ENCODE results near the gene GOLGA8F. TPM values are rescaled to one million over a fixed set of nuclear protein-coding genes. Genes with fewer than 3 reads are reported as not detected.
"Not testable (repeated sequence)": the region's sequence is repeated elsewhere in the genome, so short reads cannot be mapped to it uniquely, and the experiment has no call there.

Gene GOLGA8F
- total RNA-seq, result not detected in 2 replicates
- long read RNA-seq, result 0 reads

DNA sequence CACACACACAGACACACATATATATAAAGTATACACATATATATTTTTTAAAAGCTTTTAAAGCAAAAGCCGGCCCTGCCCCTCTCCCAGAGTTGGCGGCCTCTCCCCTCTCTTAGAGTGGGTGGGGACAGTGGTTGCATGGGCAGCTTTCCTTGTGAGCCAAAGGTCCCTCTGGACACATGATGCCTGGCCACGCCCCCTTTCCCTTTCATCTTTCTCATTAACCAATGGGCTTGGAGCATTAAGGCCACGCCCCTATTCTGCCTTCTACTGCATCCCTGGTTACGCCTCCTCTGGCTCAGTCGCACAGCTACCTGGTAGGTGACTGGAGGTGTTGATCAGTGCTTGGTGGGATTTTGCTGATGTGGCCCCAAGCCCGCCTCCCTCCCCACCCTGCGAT, at the start of gene GOLGA8F:
Gene GOLGA8F (plus strand): TSS at position 301 of the 400 bp plus-strand sequence. CDS start 98 bp downstream, at position 399.
- H3K36me3 Mint-ChIP-seq (ENCODE audit: low read depth); DNase-seq (ENCODE audit: low read depth, low spot score); H3K27ac Mint-ChIP-seq (ENCODE audit: unreplicated experiment); H3K9me3 Mint-ChIP-seq; H3K4me3 Mint-ChIP-seq; H3K4me1 Mint-ChIP-seq; H3K27me3 Mint-ChIP-seq (ENCODE audit: low read depth): not testable (repeated sequence)

GRCh38 chr15:28357984-28358383, 20.5 kb upstream of the GOLGA8F start, which contains the start of gene GOLGA6L24:
Gene GOLGA6L24, minus strand, starts transcription at chr15:28358084. Its CDS starts 61 bp downstream, at chr15:28358023.
- H3K36me3 Mint-ChIP-seq (ENCODE audit: low read depth); DNase-seq (ENCODE audit: low read depth, low spot score); H3K9me3 Mint-ChIP-seq; H3K27ac Mint-ChIP-seq (ENCODE audit: unreplicated experiment); H3K27me3 Mint-ChIP-seq (ENCODE audit: low read depth); H3K4me3 Mint-ChIP-seq; H3K4me1 Mint-ChIP-seq: not testable (repeated sequence)

DNA sequence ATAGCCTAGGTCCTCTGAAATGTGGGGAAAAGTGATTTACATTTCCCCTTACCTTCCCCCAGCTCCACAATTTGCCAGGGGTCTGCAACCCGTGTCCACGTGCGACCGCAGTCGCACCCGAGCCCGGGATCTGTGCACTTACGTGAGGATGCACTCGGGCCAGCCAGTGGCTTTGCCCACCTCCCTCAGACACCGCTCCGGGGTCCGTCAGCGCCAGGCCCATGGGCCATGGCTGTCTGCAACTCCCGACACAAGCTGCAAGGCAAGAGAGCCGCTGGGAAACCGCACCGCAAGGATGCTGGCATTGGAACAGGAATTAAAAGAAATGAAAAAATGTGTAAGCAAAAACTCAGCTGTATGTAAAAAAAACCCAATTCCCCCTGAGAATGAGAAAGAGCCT, 13.0 kb upstream of the GOLGA8F start:
- H3K36me3 Mint-ChIP-seq (ENCODE audit: low read depth); H3K27ac Mint-ChIP-seq (ENCODE audit: unreplicated experiment); DNase-seq (ENCODE audit: low read depth, low spot score); H3K4me3 Mint-ChIP-seq; H3K9me3 Mint-ChIP-seq; H3K4me1 Mint-ChIP-seq; H3K27me3 Mint-ChIP-seq (ENCODE audit: low read depth): not testable (repeated sequence)

DNA sequence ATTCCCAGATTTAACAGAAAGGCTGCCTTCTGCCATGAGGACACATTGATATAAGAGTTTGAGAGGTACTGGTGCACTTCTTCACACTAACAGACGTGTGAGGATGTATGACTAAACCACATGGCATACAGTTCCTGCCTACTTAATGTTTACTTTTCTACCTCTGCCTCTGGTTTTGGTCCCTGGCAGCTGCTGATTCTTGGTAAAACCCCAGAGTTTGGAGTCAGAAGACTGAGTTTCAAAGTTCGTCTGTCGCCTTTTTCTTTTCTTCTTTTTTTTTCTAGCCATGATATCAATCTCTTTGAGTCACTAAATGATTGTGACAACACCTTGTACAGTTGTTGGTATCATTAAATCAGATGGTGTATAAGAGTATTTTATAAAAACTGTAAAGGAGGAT, 1.6 kb downstream of the GOLGA8F start:
- not testable (repeated sequence) for H3K27me3 Mint-ChIP-seq (ENCODE audit: low read depth); H3K9me3 Mint-ChIP-seq; H3K27ac Mint-ChIP-seq (ENCODE audit: unreplicated experiment); H3K4me1 Mint-ChIP-seq; DNase-seq (ENCODE audit: low read depth, low spot score); H3K4me3 Mint-ChIP-seq; H3K36me3 Mint-ChIP-seq (ENCODE audit: low read depth)

DNA sequence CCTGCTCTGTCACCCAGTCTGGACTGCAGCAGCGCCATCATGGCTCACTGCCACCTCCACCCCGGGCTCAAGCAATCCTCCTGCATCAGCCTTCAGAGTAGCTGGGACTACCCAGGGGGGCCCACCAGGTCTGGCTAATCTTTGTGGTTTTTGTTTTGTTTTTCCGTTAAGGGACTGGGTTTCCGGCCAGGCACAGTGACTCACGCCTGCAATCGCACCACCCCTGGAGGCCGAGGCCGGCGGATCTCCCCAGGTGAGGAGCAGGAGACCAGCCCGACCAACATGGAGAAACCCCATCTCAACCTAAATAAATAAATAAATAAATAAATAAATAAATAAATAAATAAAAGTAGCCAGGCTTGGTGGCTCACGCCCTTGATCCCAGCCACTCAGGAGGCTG, 17.6 kb downstream of the GOLGA8F start:
- DNase-seq (ENCODE audit: low read depth, low spot score); H3K4me1 Mint-ChIP-seq; H3K4me3 Mint-ChIP-seq; H3K36me3 Mint-ChIP-seq (ENCODE audit: low read depth); H3K27me3 Mint-ChIP-seq (ENCODE audit: low read depth); H3K27ac Mint-ChIP-seq (ENCODE audit: unreplicated experiment); H3K9me3 Mint-ChIP-seq: not testable (repeated sequence)

DNA sequence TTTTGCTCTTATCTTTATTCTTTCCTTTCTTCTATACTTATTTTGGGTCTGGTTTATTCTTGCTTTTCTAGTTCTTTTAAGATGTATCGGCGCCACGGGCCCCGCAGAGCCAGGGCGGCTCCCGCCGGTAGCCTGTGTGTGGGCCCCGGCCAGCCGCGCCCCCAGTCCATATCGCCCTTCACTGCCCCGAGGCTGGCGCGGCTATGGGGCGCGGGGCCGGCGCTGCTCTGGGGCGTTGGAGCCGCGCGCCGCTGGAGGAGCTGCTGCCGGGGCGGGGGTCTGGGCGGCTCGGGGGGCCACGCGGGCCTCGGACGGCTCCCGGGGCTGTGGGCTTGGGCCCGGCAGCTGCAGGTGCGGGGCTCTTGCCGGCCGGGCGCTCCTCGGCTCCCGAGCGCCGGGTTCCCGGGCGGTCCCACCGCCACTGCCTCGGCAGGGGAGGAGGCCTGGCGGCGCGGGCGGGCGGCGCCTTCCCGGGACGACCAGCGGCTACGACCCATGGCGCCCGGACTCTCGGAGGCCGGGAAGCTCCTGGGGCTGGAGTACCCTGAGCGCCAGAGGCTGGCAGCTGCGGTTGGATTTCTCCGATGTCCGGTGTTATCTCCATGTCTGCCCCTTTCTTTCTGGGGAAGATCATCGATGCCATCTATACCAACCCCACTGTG, 24.4 kb downstream of the GOLGA8F start:
- not testable (repeated sequence) for H3K4me1 Mint-ChIP-seq, H3K4me3 Mint-ChIP-seq

DNA sequence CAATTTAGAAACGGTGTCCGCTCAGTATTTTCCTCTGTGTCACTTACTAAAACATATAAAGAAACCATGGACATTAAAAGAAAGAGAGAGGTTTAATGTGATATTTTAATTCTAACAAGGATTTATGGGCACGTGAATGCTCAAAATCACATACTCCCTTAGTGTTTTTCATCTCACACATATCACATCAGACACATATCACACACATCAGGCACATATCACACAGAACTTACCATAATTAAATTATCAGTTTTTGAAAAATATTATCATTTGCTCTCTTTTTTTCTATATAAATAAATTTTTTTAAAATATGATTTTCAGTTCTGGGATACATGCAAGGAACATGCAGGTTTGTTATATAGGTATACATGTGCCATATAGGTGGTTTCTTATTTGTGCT, 42.0 kb downstream of the GOLGA8F start:
- not testable (repeated sequence) for H3K36me3 Mint-ChIP-seq (ENCODE audit: low read depth); H3K27ac Mint-ChIP-seq (ENCODE audit: unreplicated experiment); DNase-seq (ENCODE audit: low read depth, low spot score); H3K4me3 Mint-ChIP-seq; H3K27me3 Mint-ChIP-seq (ENCODE audit: low read depth); H3K9me3 Mint-ChIP-seq; H3K4me1 Mint-ChIP-seq

More for the DNA sequence above, 24.4 kb downstream of the GOLGA8F start:
- H3K36me3 Mint-ChIP-seq (ENCODE audit: low read depth); H3K27ac Mint-ChIP-seq (ENCODE audit: unreplicated experiment); H3K9me3 Mint-ChIP-seq; H3K27me3 Mint-ChIP-seq (ENCODE audit: low read depth); DNase-seq (ENCODE audit: low read depth, low spot score): not testable (repeated sequence)

GRCh38 chr15:28435594-28435993, 57.1 kb downstream of the GOLGA8F start:
- not testable (repeated sequence) for DNase-seq (ENCODE audit: low read depth, low spot score); H3K9me3 Mint-ChIP-seq; H3K27ac Mint-ChIP-seq (ENCODE audit: unreplicated experiment); H3K4me1 Mint-ChIP-seq; H3K4me3 Mint-ChIP-seq; H3K27me3 Mint-ChIP-seq (ENCODE audit: low read depth); H3K36me3 Mint-ChIP-seq (ENCODE audit: low read depth)

Small RNA genes within 50 kb of the gene (microRNA-seq; reads per million reads assigned to microRNA genes)
- not detected for gene MIR4509-2

Other genes starting within 250 kb of the GOLGA8F start
- 83.6 and 87.7 TPM in 2 replicates for gene HERC2, start 56.5 kb upstream of the GOLGA8F start, total RNA-seq
- gene GOLGA6L24, start 20.6 kb upstream of the GOLGA8F start, total RNA-seq, result not detected in 2 replicates
- gene GOLGA8G, start 154.3 kb downstream of the GOLGA8F start, total RNA-seq, result not detected in 2 replicates
- not detected in 2 replicates for gene GOLGA6L25, start 174.9 kb downstream of the GOLGA8F start, total RNA-seq